ENCODE data around the gene CKM. TPM values are rescaled to one million over a fixed set of nuclear protein-coding genes. Genes with fewer than 3 reads are reported as not detected.

The CKM gene
- total RNA-seq, 1 experiment from 2014 or later = not detected

Other genes with a start within 250 kb of the CKM start
- gene ZNF296, start 246.4 kb downstream of the CKM start, total RNA-seq (2014; rRNA removed; shearing (Covaris generic)) = 1.5 and 1.7 TPM in 2 replicates
- 113 and 137 TPM in 2 replicates for gene GEMIN7, start 243.6 kb downstream of the CKM start, total RNA-seq (2014; rRNA removed; shearing (Covaris generic))
- gene PPP1R37, start 229.7 kb downstream of the CKM start, total RNA-seq (2014; rRNA removed; shearing (Covaris generic)) = 108 and 128 TPM in 2 replicates
- 1.4 and 6.7 TPM in 2 replicates for gene NKPD1, start 161.9 kb downstream of the CKM start, total RNA-seq (2014; rRNA removed; shearing (Covaris generic))
- 34.2 and 51.1 TPM in 2 replicates for gene TRAPPC6A, start 144.6 kb downstream of the CKM start, total RNA-seq (2014; rRNA removed; shearing (Covaris generic))
- 13.7 and 21.5 TPM in 2 replicates for gene BLOC1S3, start 144.1 kb downstream of the CKM start, total RNA-seq (2014; rRNA removed; shearing (Covaris generic))
- not detected in 2 replicates for gene EXOC3L2, start 77.5 kb downstream of the CKM start, total RNA-seq (2014; rRNA removed; shearing (Covaris generic))
- gene MARK4, start 71.6 kb downstream of the CKM start, total RNA-seq (2014; rRNA removed; shearing (Covaris generic)) = 8.3 and 9.5 TPM in 2 replicates
- 0.05 and 0.64 TPM in 2 replicates for gene KLC3, start 17.9 kb upstream of the CKM start, total RNA-seq (2014; rRNA removed; shearing (Covaris generic))
- 40.9 and 49.8 TPM in 2 replicates for gene ERCC2, start 47.7 kb upstream of the CKM start, total RNA-seq (2014; rRNA removed; shearing (Covaris generic))
- gene PPP1R13L, start 82.2 kb upstream of the CKM start, total RNA-seq (2014; rRNA removed; shearing (Covaris generic)) = 47.8 and 48.0 TPM in 2 replicates
- 51.7 and 68.2 TPM in 2 replicates for gene POLR1G, start 83.8 kb upstream of the CKM start, total RNA-seq (2014; rRNA removed; shearing (Covaris generic))
- 154 and 159 TPM in 2 replicates for gene ERCC1, start 101.0 kb upstream of the CKM start, total RNA-seq (2014; rRNA removed; shearing (Covaris generic))
- 218 and 253 TPM in 2 replicates for gene FOSB, start 145.1 kb upstream of the CKM start, total RNA-seq (2014; rRNA removed; shearing (Covaris generic))
- 11.4 and 15.4 TPM in 2 replicates for gene RTN2, start 174.2 kb upstream of the CKM start, total RNA-seq (2014; rRNA removed; shearing (Covaris generic))
- 9.8 and 15.3 TPM in 2 replicates for gene PPM1N, start 175.6 kb upstream of the CKM start, total RNA-seq (2014; rRNA removed; shearing (Covaris generic))
- 443 and 506 TPM in 2 replicates for gene VASP, start 184.6 kb upstream of the CKM start, total RNA-seq (2014; rRNA removed; shearing (Covaris generic))